ENCODE measurements around the gene TRPV3. TPM values are rescaled to one million over a fixed set of nuclear protein-coding genes. Genes with fewer than 3 reads are reported as not detected.

Gene TRPV3
- total and polyA plus RNA-seq, 2 donors (not counting 1 experiment from before 2014, with no cell fraction given), result 1.6 to 18.2 TPM

DNA sequence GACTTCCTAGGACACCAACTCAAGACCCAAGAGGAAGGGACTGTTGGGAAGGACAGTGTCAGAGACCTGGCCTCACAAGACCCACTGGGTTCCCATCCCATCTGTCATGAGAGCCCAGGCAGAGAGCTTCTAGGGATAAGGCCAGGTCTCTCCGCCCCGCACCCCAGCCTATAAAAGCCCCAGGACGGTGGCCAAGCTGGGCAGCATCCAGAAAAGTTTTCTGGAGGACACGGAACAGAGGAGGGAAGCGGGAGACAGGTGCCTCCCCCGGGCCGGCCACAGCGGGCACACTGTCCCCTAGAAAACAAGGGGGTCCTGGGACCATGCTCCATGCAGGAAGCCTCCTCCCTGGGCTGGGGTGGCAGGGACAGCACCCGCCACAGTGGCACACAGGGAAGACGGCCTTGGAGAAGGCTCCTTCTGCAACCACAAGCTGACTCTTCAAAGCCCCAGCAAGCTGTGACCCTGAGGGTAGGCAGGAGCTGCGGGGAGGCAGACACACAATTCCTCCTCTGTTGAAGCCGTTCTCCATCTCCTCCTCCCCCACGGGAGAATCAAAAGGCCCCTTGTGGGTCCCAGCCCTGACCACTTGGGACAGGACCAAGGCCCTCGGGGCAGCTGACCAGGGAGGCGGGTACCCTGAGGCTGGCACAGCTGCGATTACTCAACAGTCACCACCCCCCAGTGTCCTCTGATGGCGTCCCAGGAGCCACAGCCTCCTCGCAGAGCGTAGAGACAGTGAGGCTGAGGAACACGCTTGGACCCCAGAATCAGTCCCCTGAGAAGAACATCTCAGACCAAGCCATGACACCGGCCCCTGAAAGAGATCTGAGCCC lies 26.1 kb downstream of the TRPV3 start:
- 92% methylated on average over 20 of the region's 21 CpGs for WGBS (ENCODE audit: insufficient coverage)
- intact Hi-C loops (cut with micrococcal nuclease), result no loop called here

More for the DNA sequence above, 26.1 kb downstream of the TRPV3 start:
- TF ChIP-seq EZH2 (IDR thresholded peaks at IDR 0.05; ENCODE audit: borderline replicate concordance, insufficient read depth, low read depth, low read length, poor library complexity, severe bottlenecking), result no peak
- TF ChIP-seq, protein P1, sequence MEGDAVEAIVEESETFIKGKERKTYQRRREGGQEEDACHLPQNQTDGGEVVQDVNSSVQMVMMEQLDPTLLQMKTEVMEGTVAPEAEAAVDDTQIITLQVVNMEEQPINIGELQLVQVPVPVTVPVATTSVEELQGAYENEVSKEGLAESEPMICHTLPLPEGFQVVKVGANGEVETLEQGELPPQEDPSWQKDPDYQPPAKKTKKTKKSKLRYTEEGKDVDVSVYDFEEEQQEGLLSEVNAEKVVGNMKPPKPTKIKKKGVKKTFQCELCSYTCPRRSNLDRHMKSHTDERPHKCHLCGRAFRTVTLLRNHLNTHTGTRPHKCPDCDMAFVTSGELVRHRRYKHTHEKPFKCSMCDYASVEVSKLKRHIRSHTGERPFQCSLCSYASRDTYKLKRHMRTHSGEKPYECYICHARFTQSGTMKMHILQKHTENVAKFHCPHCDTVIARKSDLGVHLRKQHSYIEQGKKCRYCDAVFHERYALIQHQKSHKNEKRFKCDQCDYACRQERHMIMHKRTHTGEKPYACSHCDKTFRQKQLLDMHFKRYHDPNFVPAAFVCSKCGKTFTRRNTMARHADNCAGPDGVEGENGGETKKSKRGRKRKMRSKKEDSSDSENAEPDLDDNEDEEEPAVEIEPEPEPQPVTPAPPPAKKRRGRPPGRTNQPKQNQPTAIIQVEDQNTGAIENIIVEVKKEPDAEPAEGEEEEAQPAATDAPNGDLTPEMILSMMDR (IDR thresholded peaks at IDR 0.05), result no peak
- H3K27me3 Mint-ChIP-seq, result no peaks in the 10 kb centered on the region
- no peak overlapping the region for H3K4me3 Mint-ChIP-seq
- POLR2A ChIA-PET, result no interaction called here
- CTCF ChIA-PET, result interaction anchor here (0.7 kb wide), 1 partner anchor 940 kb away, joined by 4 read pairs; no protein-coding TSS in a partner anchor
- H3K79me2 ChIP-seq (ENCODE audit: control insufficient read depth, insufficient read depth, low read length), result no peaks in the 10 kb centered on the region
- H3K4me2 ChIP-seq (replicated peaks; ENCODE audit: low read depth, low read length, poor library complexity, severe bottlenecking), result no peak overlapping the region
- H3K4me3 ChIP-seq (ENCODE audit: control extremely low read depth in 1 of 5, extremely low read depth in 1 of 5, insufficient read depth in 1 of 5, low read depth in 2 of 5, low read length in 4 of 5), result no peak overlapping the region
- no peaks in the 10 kb centered on the region for H4K20me1 ChIP-seq (ENCODE audit: control insufficient read depth, insufficient read depth, low read length, poor library complexity, severe bottlenecking)
- no peaks in the 10 kb centered on the region for H3K36me3 ChIP-seq (replicated peaks in 1 of 2; ENCODE audit: control extremely low read depth in 1 of 2, control insufficient read depth in 1 of 2, extremely low read depth in 1 of 2, insufficient read depth in 2 of 2, low read length in 1 of 2)
- peaks cover 0 to 7% (median 0%) of the 10 kb centered on the region in 4 experiments for H3K27me3 ChIP-seq (replicated peaks in 1 of 4; ENCODE audit: control extremely low read depth in 1 of 4, control insufficient read depth in 3 of 4, insufficient read depth in 4 of 4, low read length in 3 of 4)
- no peak for ATAC-seq (ENCODE audit: low read depth)
- H3K9ac ChIP-seq (ENCODE audit: low read length), result no peak overlapping the region
- peaks cover 6 to 15% of the 10 kb centered on the region in 2 donors for H3K4me1 ChIP-seq (ENCODE audit: control insufficient read depth in 2 of 2, insufficient read depth in 2 of 2, low read length in 2 of 2)
- no peak overlapping the region for H2AFZ ChIP-seq (ENCODE audit: insufficient read depth, low read depth, low read length, poor library complexity, severe bottlenecking)
- no peak overlapping the region for H3K27ac Mint-ChIP-seq
- no peak overlapping the region for H3K27ac ChIP-seq (ENCODE audit: low read length in 2 of 2)
- DNase-seq, result no peak
- no peaks in the 10 kb centered on the region for H3K9me3 Mint-ChIP-seq (ENCODE audit: insufficient read depth)
- H3K9me3 ChIP-seq (ENCODE audit: control extremely low read depth in 1 of 3, control insufficient read depth in 2 of 3, insufficient read depth in 1 of 3, low read length in 2 of 3), result peaks cover 0 to 2% (median 0%) of the 10 kb centered on the region in 3 donors
- H3K4me1 Mint-ChIP-seq, result peaks cover 18% of the 10 kb centered on the region
